Esophagus squamous epithelium (tissue), 4 donors: ENCODE measurements around the gene ANKRD23.

Experiments
- CTCF ChIP-seq, 6 experiments: fragments of 450-650 bp in 4 of 6; fragments of 200-600 bp in 2 of 6; sonication (generic) in 2 of 6; IDR thresholded peaks; one replicate each; pipeline ENCODE4 v1.5.1; 2016 to 2019; ENCODE audit warnings: antibody characterized with exemption in 6 of 6, mild to moderate bottlenecking in 4 of 6, moderate library complexity in 4 of 6
- POLR2A ChIP-seq, 4 donors: fragments of 450-650 bp; IDR thresholded peaks; one replicate each; pipeline ENCODE4 v1.6.1; 2017; ENCODE audit warnings: antibody characterized with exemption in 4 of 4, mild to moderate bottlenecking in 4 of 4, moderate library complexity in 3 of 4

GRCh38 chr2:96875498-96876268 lies 31.9 kb upstream of the ANKRD23 start:
- TF ChIP-seq POLR2A (IDR thresholded peaks at IDR 0.05): no peak
- peak in 1 of 6 experiments; percentile 5 for TF ChIP-seq CTCF (IDR thresholded peaks at IDR 0.05)
